HepG2 (cell line): ENCODE measurements around the gene NFATC3. TPM values are rescaled to one million over a fixed set of nuclear protein-coding genes. Genes with fewer than 3 reads are reported as not detected.
A peak's percentile ranks its signal among the peaks of the same experiment; 100 is the strongest.

ENCODE experiments used
- ETS1 ChIP-seq: sonication (generic); formaldehyde crosslinking; IDR thresholded peaks from 2 replicates; pipeline ENCODE4 v1.4.0; 2020; ENCODE audit warnings: missing genetic modification reagents
- GLMP ChIP-seq: sonication (generic); formaldehyde crosslinking; IDR thresholded peaks from 2 replicates; pipeline ENCODE4 v1.9.0; 2021; ENCODE audit warnings: missing genetic modification reagents, mild to moderate bottlenecking, borderline replicate concordance
- NCOA5 ChIP-seq: sonication (generic); formaldehyde crosslinking; IDR thresholded peaks from 2 replicates; pipeline ENCODE4 v1.4.0; 2020; ENCODE audit warnings: missing genetic modification reagents
- NFKBIZ ChIP-seq: IDR thresholded peaks from 2 replicates; pipeline ENCODE4 v1.6.1; 2018; ENCODE audit warnings: missing genetic modification reagents, missing compliant biosample characterization
- NFYB ChIP-seq: sonication (generic); formaldehyde crosslinking; IDR thresholded peaks from 2 replicates; pipeline ENCODE4 v1.4.0; 2020; ENCODE audit warnings: missing genetic modification reagents
- PITX1 ChIP-seq: sonication (generic); formaldehyde crosslinking; IDR thresholded peaks from 2 replicates; pipeline ENCODE4 v1.5.1; 2020; ENCODE audit warnings: mild to moderate bottlenecking, missing genetic modification reagents
- RELA ChIP-seq: sonication (generic); formaldehyde crosslinking; IDR thresholded peaks from 2 replicates; pipeline ENCODE4 v1.4.0; 2020; ENCODE audit warnings: missing genetic modification reagents
- RERE ChIP-seq: IDR thresholded peaks from 2 replicates; pipeline ENCODE4 v1.6.1; 2016; ENCODE audit warnings: low read depth, missing genetic modification reagents, missing compliant biosample characterization
- SP4 ChIP-seq: sonication (generic); formaldehyde crosslinking; IDR thresholded peaks from 2 replicates; pipeline ENCODE4 v1.8.1; 2023; ENCODE audit warnings: mild to moderate bottlenecking, missing genetic modification reagents
- ZFP36L2 ChIP-seq: sonication (generic); formaldehyde crosslinking; IDR thresholded peaks from 2 replicates; pipeline ENCODE4 v1.4.0; 2020; ENCODE audit warnings: missing genetic modification reagents
- ZFYVE20 ChIP-seq: sonication (generic); formaldehyde crosslinking; IDR thresholded peaks from 2 replicates; pipeline ENCODE4 v1.8.0; 2023; ENCODE audit warnings: low read depth, mild to moderate bottlenecking, moderate library complexity, missing genetic modification reagents, borderline replicate concordance
- ZNF10 ChIP-seq: sonication (generic); formaldehyde crosslinking; IDR thresholded peaks from 2 replicates; pipeline ENCODE4 v1.4.0; 2020; ENCODE audit warnings: mild to moderate bottlenecking, low read depth, missing genetic modification reagents, borderline replicate concordance
- ZNF205 ChIP-seq: IDR thresholded peaks from 2 replicates; pipeline ENCODE4 v1.6.1; 2018; ENCODE audit warnings: missing biosample characterization, missing genetic modification reagents
- ZNF275 ChIP-seq: sonication (generic); formaldehyde crosslinking; IDR thresholded peaks from 2 replicates; pipeline ENCODE4 v1.8.0; 2022; ENCODE audit warnings: missing genetic modification reagents, mild to moderate bottlenecking, inconsistent platforms, borderline replicate concordance
- ZNF317 ChIP-seq: sonication (generic); formaldehyde crosslinking; IDR thresholded peaks from 2 replicates; pipeline ENCODE4 v1.5.0; 2020; ENCODE audit warnings: mild to moderate bottlenecking, missing genetic modification reagents
- ZNF333 ChIP-seq: sonication (generic); formaldehyde crosslinking; IDR thresholded peaks from 2 replicates; pipeline ENCODE4 v1.4.0; 2020; ENCODE audit warnings: mild to moderate bottlenecking, missing genetic modification reagents, borderline replicate concordance
- ZNF761 ChIP-seq: sonication (generic); formaldehyde crosslinking; conservative IDR thresholded peaks from 2 replicates; pipeline ENCODE4 v1.4.0; 2020; ENCODE audit warnings: mild to moderate bottlenecking, missing genetic modification reagents
- ZNF839 ChIP-seq: sonication (generic); formaldehyde crosslinking; IDR thresholded peaks from 2 replicates; pipeline ENCODE4 v1.4.0; 2020; ENCODE audit warnings: missing genetic modification reagents, mild to moderate bottlenecking, borderline replicate concordance
- polyA plus RNA-seq, 8 experiments: library from polyadenylated mRNA; depleted of rRNA in 3 of 8; stranded (reverse) in 7 of 8; unstranded in 1 of 8; fragments of >200 nt; fragmentation: Illumina TruSeq in 4 of 8; extraction: Trizol in 4 of 8; gene quantifications; 2 replicates each; pipeline versions ENCODE4 v1.2.1 to v1.2.3, GENCODE V29; 2011 to 2016; ENCODE audit warnings: low read depth in 4 of 8, missing spikeins in 1 of 8, mixed read lengths in 1 of 8; ENCODE audit not compliant: insufficient read depth in 1 of 8
- total RNA-seq, 5 experiments: library from RNA; depleted of rRNA; stranded (reverse); fragments of >200 nt; fragmentation: Illumina TruSeq; extraction: Trizol; gene quantifications; 2 replicates each; pipeline ENCODE4 v1.2.3, GENCODE V29; 2016; ENCODE audit warnings: low read depth in 1 of 5

NFATC3 gene
- total and polyA plus RNA-seq, 2 of the 13 experiments (the other 11 are each of a cell fraction or from before 2014, with no cell fraction given) = 52.6 to 62.7 TPM

GRCh38 chr16:68079626-68080344 is 5.4 kb upstream of the NFATC3 start (continued):
- peak; percentile 92 for TF ChIP-seq RERE
- TF ChIP-seq RELA (CRISPR knock-in tag) = peak; percentile 84
- TF ChIP-seq ZNF333 (CRISPR knock-in tag) = no peak; the same call in 1 of the 2 replicates
- TF ChIP-seq PITX1 (CRISPR knock-in tag) = peak; percentile 97
- TF ChIP-seq ETS1 (CRISPR knock-in tag) = peak; percentile 56; the same call in 1 of the 2 replicates
- TF ChIP-seq NCOA5 (CRISPR knock-in tag) = 0 out of 2 replicates have a peak, but pooled peaks have one; percentile 53
- no peak for TF ChIP-seq ZNF10 (CRISPR knock-in tag)
- peak; percentile 84; the same call in 1 of the 2 replicates for TF ChIP-seq ZNF839
- peak; percentile 77; the same call in 1 of the 2 replicates for TF ChIP-seq ZNF205
- no peak for TF ChIP-seq GLMP (CRISPR knock-in tag)
- peak; percentile 86 for TF ChIP-seq SP4 (CRISPR knock-in tag)
- TF ChIP-seq ZFYVE20 (CRISPR knock-in tag) = no peak
- no peak; the same call in none of the 2 replicates for TF ChIP-seq ZNF317 (CRISPR knock-in tag)
- TF ChIP-seq ZNF761 (CRISPR knock-in tag) = peak; percentile 86; the same call in 1 of the 2 replicates
- TF ChIP-seq NFKBIZ (CRISPR knock-in tag) = peak; percentile 91; the same call in 1 of the 2 replicates
- TF ChIP-seq ZFP36L2 (CRISPR knock-in tag) = no peak
- peak; percentile 78; the same call in 1 of the 2 replicates for TF ChIP-seq ZNF275 (CRISPR knock-in tag)
- no peak for TF ChIP-seq NFYB (CRISPR knock-in tag)
